H1 (cell line): ENCODE measurements around the gene B9D2. TPM values are rescaled to one million over a fixed set of nuclear protein-coding genes. Genes with fewer than 3 reads are reported as not detected.

Experiments used
- CTCF ChIA-PET: fragments of 300-600 bp; sonication (Branson Sonifier 250); formaldehyde crosslinking; loops from one replicate; lab custom pipeline; 2021; ENCODE audit not compliant: partially characterized antibody; lab: Charles Lee
- POLR2A ChIA-PET: fragments of 300-600 bp; sonication (Branson Sonifier 250); formaldehyde crosslinking; loops from one replicate; lab custom pipeline; 2021; ENCODE audit warnings: inconsistent platforms; ENCODE audit not compliant: partially characterized antibody; lab: Charles Lee
- DNase-seq, 2 experiments: peaks; one replicate each; pipeline versions ENCODE4 v3.0.0 to v3.0.0-alpha.2; 2010 to 2022; ENCODE audit warnings: low spot score in 2 of 2, low read depth in 1 of 2, mixed read lengths in 1 of 2
- FAIRE-seq: peaks from 2 replicates; lab custom pipeline; 2011; peaks lifted over from hg19 to GRCh38; lab: Jason Lieb, UNC
- H2AFZ ChIP-seq: 2 replicates; pipeline ENCODE4 v1.8.1; 2012; ENCODE audit warnings: low read length, inconsistent platforms
- H2AK5ac ChIP-seq: 2 replicates; pipeline ENCODE4 v1.6.1; 2013; ENCODE audit warnings: low read depth, low read length
- H2BK120ac ChIP-seq: replicated peaks from 2 replicates; pipeline ENCODE3; 2013; ENCODE audit warnings: low read depth, low read length, inconsistent platforms
- H2BK12ac ChIP-seq: 2 replicates; pipeline ENCODE4 v1.6.1; 2013; ENCODE audit warnings: low read depth, low read length
- H2BK15ac ChIP-seq: 2 replicates; pipeline ENCODE4 v1.6.1; 2013; ENCODE audit warnings: low read length
- H2BK20ac ChIP-seq: 2 replicates; pipeline ENCODE4 v1.6.1; 2013; ENCODE audit warnings: low read length
- H2BK5ac ChIP-seq: 2 replicates; pipeline ENCODE4 v1.6.1; 2013; ENCODE audit warnings: low read depth, low read length
- H3K14ac ChIP-seq: 2 replicates; pipeline ENCODE4 v1.6.1; 2013; ENCODE audit warnings: inconsistent platforms; ENCODE audit not compliant: insufficient read length
- H3K18ac ChIP-seq: 2 replicates; pipeline ENCODE4 v1.6.1; 2013; ENCODE audit warnings: low read length; ENCODE audit errors: extremely low read depth
- H3K23ac ChIP-seq: 2 replicates; pipeline ENCODE4 v1.6.1; 2013; ENCODE audit warnings: inconsistent platforms; ENCODE audit not compliant: insufficient read length
- H3K23me2 ChIP-seq: 2 replicates; pipeline ENCODE4 v1.6.1; 2013; ENCODE audit warnings: low read depth, low read length
- H3K27ac ChIP-seq: 2 replicates; pipeline ENCODE4 v1.6.1; 2011; ENCODE audit warnings: low read depth, low read length, inconsistent platforms
- H3K27me3 ChIP-seq, 4 experiments: replicated peaks in 1 of 4; 1 replicate in 1 of 4; 2 replicates in 3 of 4; pipeline versions ENCODE4 v1.6.1 to v1.8.1; 2011 to 2013; ENCODE audit warnings: low read length in 3 of 4, mild to moderate bottlenecking in 3 of 4, inconsistent platforms in 2 of 4, mixed read lengths in 2 of 4, moderate library complexity in 1 of 4; ENCODE audit not compliant: control insufficient read depth in 3 of 4, insufficient read depth in 3 of 4; ENCODE audit errors: extremely low read depth in 1 of 4
- H3K36me3 ChIP-seq, 4 experiments: 2 replicates each; pipeline versions ENCODE4 v1.6.1 to v1.8.1; 2011 to 2013; ENCODE audit warnings: mild to moderate bottlenecking in 4 of 4, low read length in 3 of 4, moderate library complexity in 2 of 4, control low read depth in 1 of 4, inconsistent platforms in 1 of 4; ENCODE audit not compliant: insufficient read depth in 4 of 4, control insufficient read depth in 2 of 4
- H3K4ac ChIP-seq: replicated peaks from 2 replicates; pipeline ENCODE3; 2013; ENCODE audit warnings: low read length, low read depth, mixed read lengths, inconsistent platforms; ENCODE audit not compliant: insufficient read length
- H3K4me1 ChIP-seq, 4 experiments: replicated peaks in 1 of 4; 1 replicate in 1 of 4; 2 replicates in 3 of 4; pipeline versions ENCODE4 v1.6.1 to v1.8.1; 2011 to 2013; ENCODE audit warnings: low read length in 3 of 4, inconsistent platforms in 2 of 4, mixed read lengths in 1 of 4; ENCODE audit not compliant: insufficient read depth in 4 of 4, control insufficient read depth in 3 of 4
- H3K4me2 ChIP-seq, 2 experiments: 2 replicates each; pipeline versions ENCODE4 v1.6.1 to v1.8.1; 2011 to 2013; ENCODE audit warnings: low read depth in 2 of 2, low read length in 2 of 2, control low read depth in 1 of 2, inconsistent platforms in 1 of 2, mild to moderate bottlenecking in 1 of 2; ENCODE audit not compliant: insufficient read depth in 1 of 2
- H3K4me3 ChIP-seq, 4 experiments: fragments of 200-600, 300-600 bp in 1 of 4; sonication (generic), shearing (Covaris generic), sonication (Bioruptor Twin) in 1 of 4; 2 replicates each; pipeline versions ENCODE4 v1.5.1 to v1.8.1; 2011 to 2016; ENCODE audit warnings: low read length in 4 of 4, low read depth in 3 of 4, control low read depth in 2 of 4, inconsistent platforms in 2 of 4, mild to moderate bottlenecking in 2 of 4, mixed read lengths in 1 of 4, moderate library complexity in 1 of 4; ENCODE audit not compliant: insufficient read depth in 2 of 4; ENCODE audit errors: extremely low read depth in 1 of 4
- H3K56ac ChIP-seq: replicated peaks from 2 replicates; pipeline ENCODE3; 2013; ENCODE audit warnings: low read depth, mild to moderate bottlenecking, mixed read lengths, low read length, inconsistent platforms; ENCODE audit not compliant: insufficient read length
- H3K79me1 ChIP-seq: 2 replicates; pipeline ENCODE4 v1.6.1; 2013; ENCODE audit warnings: low read depth, low read length, control low read depth
- H3K79me2 ChIP-seq, 2 experiments: 2 replicates each; pipeline versions ENCODE4 v1.6.1 to v1.8.1; 2012 to 2013; ENCODE audit warnings: low read length in 2 of 2, mild to moderate bottlenecking in 2 of 2, inconsistent platforms in 1 of 2; ENCODE audit not compliant: insufficient read depth in 2 of 2, control insufficient read depth in 1 of 2
- H3K9ac ChIP-seq, 4 experiments: replicated peaks in 1 of 4; 1 replicate in 1 of 4; 2 replicates in 3 of 4; pipeline versions ENCODE4 v1.6.1 to v1.8.1; 2011 to 2013; ENCODE audit warnings: low read depth in 3 of 4, low read length in 3 of 4, control low read depth in 2 of 4, mild to moderate bottlenecking in 2 of 4, moderate library complexity in 2 of 4, inconsistent platforms in 1 of 4; ENCODE audit errors: extremely low read depth in 1 of 4
- H3K9me3 ChIP-seq, 2 experiments: 2 replicates each; pipeline versions ENCODE4 v1.6.1 to v1.8.1; 2012 to 2013; ENCODE audit warnings: mild to moderate bottlenecking in 2 of 2, moderate library complexity in 2 of 2, control low read depth in 1 of 2, inconsistent platforms in 1 of 2, low read depth in 1 of 2, low read length in 1 of 2, mixed read lengths in 1 of 2; ENCODE audit not compliant: insufficient read depth in 2 of 2
- H4K20me1 ChIP-seq, 2 experiments: replicated peaks in 1 of 2; 2 replicates each; pipeline versions ENCODE3 to v1.8.1; 2011 to 2013; ENCODE audit warnings: inconsistent platforms in 2 of 2, low read length in 2 of 2, mild to moderate bottlenecking in 1 of 2; ENCODE audit not compliant: insufficient read depth in 2 of 2, control insufficient read depth in 1 of 2
- H4K5ac ChIP-seq: 2 replicates; pipeline ENCODE4 v1.6.1; 2013; ENCODE audit warnings: low read length, low read depth, mixed read lengths, inconsistent platforms; ENCODE audit not compliant: insufficient read length
- H4K8ac ChIP-seq: 2 replicates; pipeline ENCODE4 v1.8.0; 2013; ENCODE audit warnings: mild to moderate bottlenecking, moderate library complexity, low read length, inconsistent platforms; ENCODE audit not compliant: insufficient read depth; ENCODE audit errors: extremely low read depth
- H4K91ac ChIP-seq: replicated peaks from 2 replicates; pipeline ENCODE3; 2013; ENCODE audit warnings: low read length, mixed read lengths, inconsistent platforms; ENCODE audit not compliant: insufficient read length
- MAX ChIP-seq: IDR thresholded peaks from 2 replicates; pipeline ENCODE4 v1.6.1; 2012; ENCODE audit warnings: inconsistent platforms
- POLR2A ChIP-seq, 2 experiments: IDR thresholded peaks; 1 replicate in 1 of 2; 2 replicates in 1 of 2; pipeline ENCODE4 v1.6.1; 2011; ENCODE audit warnings: low read depth in 2 of 2, low read length in 2 of 2, mild to moderate bottlenecking in 2 of 2; ENCODE audit errors: control extremely low read depth in 1 of 2
- WGBS, 2 experiments: shearing (Covaris generic) in 1 of 2; methylation state at CpG; one replicate each; pipeline versions ENCODE4 v1.1.6 to v1.1.7; 2013 to 2015; ENCODE audit warnings: low lambda C conversion rate in 2 of 2, mixed read lengths in 2 of 2, inconsistent platforms in 1 of 2, low coverage in 1 of 2, missing lambda C conversion rate in 1 of 2; ENCODE audit not compliant: insufficient replicate concordance in 2 of 2, insufficient coverage in 1 of 2, insufficient read length in 1 of 2; ENCODE audit errors: extremely low coverage in 1 of 2, missing lambda C conversion rate in 1 of 2; 5-methylcytosine and 5-hydroxymethylcytosine counted together
- polyA plus RNA-seq, 7 experiments: library from polyadenylated mRNA; depleted of rRNA in 3 of 7; stranded (reverse) in 5 of 7; unstranded in 2 of 7; fragments of >200 nt in 5 of 7; fragments of 200-250 nt in 2 of 7; gene quantifications; 1 replicate in 5 of 7; 2 replicates in 1 of 7; 4 replicates in 1 of 7; pipeline versions ENCODE4 v1.2.1 to v1.2.3, GENCODE V29; 2011 to 2013; ENCODE audit warnings: missing spikeins in 2 of 7, mixed read lengths in 2 of 7
- total RNA-seq: library from RNA; stranded (reverse); fragmentation: NEBNext Ultra II Directional; extraction: Animal tissue kit (Norgen Biotek cat#: 25700); gene quantifications from 2 replicates; pipeline ENCODE4 v1.2.1, GENCODE V29; 2021

The B9D2 gene
- total and polyA plus RNA-seq, 2 of the 8 experiments (the other 6 are each of a cell fraction or from before 2014, with no cell fraction given) = 4.9 to 6.3 TPM

DNA sequence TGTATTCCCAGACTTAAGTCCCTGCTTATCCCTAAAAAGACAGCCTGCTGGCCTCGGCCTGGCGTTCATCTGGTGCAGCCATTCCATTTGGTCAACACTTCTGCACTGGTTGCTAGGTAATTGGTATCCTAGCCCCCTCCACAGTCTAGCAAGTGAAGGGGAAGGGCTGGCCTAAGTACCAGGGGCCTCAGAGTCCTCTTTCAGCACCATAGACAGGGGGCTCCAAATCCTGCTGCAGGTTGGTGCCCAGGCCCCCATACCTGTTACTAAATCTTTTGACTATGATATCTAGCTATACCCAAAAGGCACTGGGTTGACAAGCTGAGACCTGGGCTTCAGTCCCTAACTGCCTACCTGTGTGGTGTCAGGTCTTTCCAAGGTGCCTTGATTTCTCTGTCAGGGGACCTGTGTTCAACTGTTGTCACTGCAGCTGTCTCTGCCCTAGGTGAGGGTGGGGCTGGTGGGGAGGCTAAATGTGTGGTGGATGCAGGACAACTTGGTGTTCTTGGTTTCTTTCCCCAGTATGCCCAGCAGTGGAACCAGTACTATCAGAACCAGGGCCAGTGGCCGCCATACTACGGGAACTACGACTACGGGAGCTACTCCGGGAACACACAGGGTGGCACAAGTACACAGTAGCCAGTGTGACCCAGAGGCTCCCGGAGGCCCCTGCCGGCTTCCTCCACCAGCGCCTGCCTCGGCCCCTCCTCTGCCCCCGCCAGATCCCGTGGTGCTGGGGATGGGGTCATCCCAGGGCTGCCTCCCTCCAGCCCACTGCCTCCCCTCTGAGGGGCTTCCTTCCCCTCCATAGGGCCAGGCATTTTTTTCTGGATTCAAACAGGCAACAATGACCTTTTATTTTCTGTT is 57.8 kb downstream of the B9D2 start:
- 96% methylated on average over 7 of the region's 13 CpGs; no CpG with 5 or more reads in 1 of the 2 experiments for WGBS, 2 experiments
- peaks cover 7% of the 10 kb centered on the region for H3K23me2 ChIP-seq
- no peak for FAIRE-seq
- no peak overlapping the region for H3K27ac ChIP-seq
- no peak overlapping the region for H2BK12ac ChIP-seq
- no peak overlapping the region for H3K14ac ChIP-seq
- H3K4me3 ChIP-seq = no peak overlapping the region
- no peak overlapping the region for H3K18ac ChIP-seq
- no peak overlapping the region for H2BK5ac ChIP-seq
- H3K79me1 ChIP-seq = peaks cover under 1% of the 10 kb centered on the region; the same call in 1 of the 2 replicates
- no peak overlapping the region for H2AFZ ChIP-seq
- peak in 1 of 2 experiments; percentile 8; a peak in 2 of 3 replicates for TF ChIP-seq POLR2A (IDR thresholded peaks at IDR 0.05; ENCODE audit: control extremely low read depth in 1 of 2, low read depth in 2 of 2, low read length in 2 of 2)
- TF ChIP-seq MAX = no peak
- H4K20me1 ChIP-seq = peaks cover 4 to 17% of the 10 kb centered on the region in 2 experiments
- H2BK120ac ChIP-seq = no peak overlapping the region
- H3K79me2 ChIP-seq = no peaks in the 10 kb centered on the region; a peak in 1 of 4 replicates
- no peak overlapping the region for H3K4ac ChIP-seq
- no peak overlapping the region for H2AK5ac ChIP-seq
- H3K4me1 ChIP-seq = peaks cover 0 to 10% (median under 1%) of the 10 kb centered on the region in 4 experiments; a peak in 3 of 7 replicates
- H2BK20ac ChIP-seq = no peak overlapping the region
- no peak overlapping the region for H3K23ac ChIP-seq
- no peak overlapping the region for H2BK15ac ChIP-seq
- H3K27me3 ChIP-seq = no peaks in the 10 kb centered on the region
- no peak overlapping the region for H4K5ac ChIP-seq
- H3K9ac ChIP-seq = no peak overlapping the region
- H3K36me3 ChIP-seq = peaks cover 44 to 63% (median 54%) of the 10 kb centered on the region in 4 experiments
- CTCF ChIA-PET = interaction anchor here (0.5 to 7.3 kb wide), 4 partner anchors 10 to 391 kb away, joined by 3 to 63 read pairs (median 10); no protein-coding TSS in a partner anchor
- no peak overlapping the region for H4K91ac ChIP-seq
- no peak for DNase-seq
- peak overlapping the region; percentile 17; the same call in 1 of the 2 replicates for H4K8ac ChIP-seq
- H3K56ac ChIP-seq = no peak overlapping the region
- POLR2A ChIA-PET = interaction anchor here (1.0 to 22.6 kb wide), 3 partner anchors 16 to 102 kb away, joined by 4 to 579 read pairs (median 137); partner anchors contain the start of gene HNRNPUL1
- no peak overlapping the region for H3K4me2 ChIP-seq
- H3K9me3 ChIP-seq = no peaks in the 10 kb centered on the region
